Measurements from ENCODE around the gene SPEG.

Gene SPEG

DNA sequence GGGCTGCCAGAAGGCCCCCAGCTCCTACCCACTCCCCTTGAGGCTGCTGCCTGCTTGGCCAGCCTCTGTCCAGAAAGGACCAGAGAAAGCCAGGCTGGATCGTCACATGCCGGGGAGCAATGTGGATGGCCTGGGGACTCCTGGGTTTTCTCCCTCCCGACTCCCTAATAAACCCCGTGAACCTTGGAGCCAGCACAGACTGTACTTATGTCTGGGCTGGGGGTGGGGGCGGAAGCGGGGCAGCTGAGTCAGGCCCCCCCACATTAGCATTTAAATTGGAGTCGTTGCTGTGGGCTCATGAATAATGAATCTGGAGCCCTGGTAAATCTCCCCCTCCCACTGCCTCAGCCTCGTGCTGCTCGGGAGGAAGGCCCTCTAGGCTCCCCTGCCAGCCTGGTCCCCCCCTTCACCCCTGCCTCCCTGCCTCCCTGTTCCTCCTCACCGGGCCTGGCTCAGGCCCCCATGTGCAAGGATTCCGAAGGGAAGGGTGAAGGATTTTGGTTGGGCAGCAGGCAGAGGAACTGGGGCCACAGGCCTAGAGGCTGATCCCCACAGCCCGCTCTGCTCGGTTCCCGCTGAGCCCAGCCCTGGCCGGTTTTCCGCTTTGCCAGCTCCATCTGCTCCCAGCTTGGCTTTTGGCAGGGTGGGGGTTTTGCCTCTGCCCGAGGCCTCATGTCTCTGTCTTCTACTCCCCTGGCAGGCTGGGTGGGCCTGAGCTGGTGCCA lies 72.3 kb downstream of the SPEG start:
- Histone ChIP-seq H3K36me3 (ENCODE audit: insufficient read depth, low read length) (peaks cover 6% of the 10 kb centered on the region; the same call in 1 of the 2 replicates), H3K9ac (ENCODE audit: low read length) (no peak overlapping the region), H3K9me2 (ENCODE audit: low read depth, low read length) (no peaks in the 10 kb centered on the region), H3K4me2 (ENCODE audit: low read length) (no peak overlapping the region), H3K4me1 (ENCODE audit: insufficient read depth, low read length, severe bottlenecking) (no peaks in the 10 kb centered on the region), H4K20me1 (ENCODE audit: insufficient read depth, low read length) (no peaks in the 10 kb centered on the region), H3K4me3 (ENCODE audit: low read depth, low read length, poor library complexity, severe bottlenecking) (no peak overlapping the region), H3K79me2 (ENCODE audit: insufficient read depth, low read length) (no peaks in the 10 kb centered on the region), H3K9me3 (ENCODE audit: low read length) (no peaks in the 10 kb centered on the region), H3F3A (ENCODE audit: insufficient read depth, low read length) (no peaks in the 10 kb centered on the region), H3K27ac (ENCODE audit: low read depth, low read length, poor library complexity, severe bottlenecking) (no peak overlapping the region), H2AFZ (ENCODE audit: low read length) (no peak overlapping the region), H3K27me3 (ENCODE audit: insufficient read depth, low read length) (no peaks in the 10 kb centered on the region)
- TF ChIP-seq, protein P1, sequence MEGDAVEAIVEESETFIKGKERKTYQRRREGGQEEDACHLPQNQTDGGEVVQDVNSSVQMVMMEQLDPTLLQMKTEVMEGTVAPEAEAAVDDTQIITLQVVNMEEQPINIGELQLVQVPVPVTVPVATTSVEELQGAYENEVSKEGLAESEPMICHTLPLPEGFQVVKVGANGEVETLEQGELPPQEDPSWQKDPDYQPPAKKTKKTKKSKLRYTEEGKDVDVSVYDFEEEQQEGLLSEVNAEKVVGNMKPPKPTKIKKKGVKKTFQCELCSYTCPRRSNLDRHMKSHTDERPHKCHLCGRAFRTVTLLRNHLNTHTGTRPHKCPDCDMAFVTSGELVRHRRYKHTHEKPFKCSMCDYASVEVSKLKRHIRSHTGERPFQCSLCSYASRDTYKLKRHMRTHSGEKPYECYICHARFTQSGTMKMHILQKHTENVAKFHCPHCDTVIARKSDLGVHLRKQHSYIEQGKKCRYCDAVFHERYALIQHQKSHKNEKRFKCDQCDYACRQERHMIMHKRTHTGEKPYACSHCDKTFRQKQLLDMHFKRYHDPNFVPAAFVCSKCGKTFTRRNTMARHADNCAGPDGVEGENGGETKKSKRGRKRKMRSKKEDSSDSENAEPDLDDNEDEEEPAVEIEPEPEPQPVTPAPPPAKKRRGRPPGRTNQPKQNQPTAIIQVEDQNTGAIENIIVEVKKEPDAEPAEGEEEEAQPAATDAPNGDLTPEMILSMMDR (IDR thresholded peaks at IDR 0.05; ENCODE audit: low read length): no peak
- no peak for TF ChIP-seq EZH2 (IDR thresholded peaks at IDR 0.05; ENCODE audit: borderline replicate concordance, low read length)

DNA sequence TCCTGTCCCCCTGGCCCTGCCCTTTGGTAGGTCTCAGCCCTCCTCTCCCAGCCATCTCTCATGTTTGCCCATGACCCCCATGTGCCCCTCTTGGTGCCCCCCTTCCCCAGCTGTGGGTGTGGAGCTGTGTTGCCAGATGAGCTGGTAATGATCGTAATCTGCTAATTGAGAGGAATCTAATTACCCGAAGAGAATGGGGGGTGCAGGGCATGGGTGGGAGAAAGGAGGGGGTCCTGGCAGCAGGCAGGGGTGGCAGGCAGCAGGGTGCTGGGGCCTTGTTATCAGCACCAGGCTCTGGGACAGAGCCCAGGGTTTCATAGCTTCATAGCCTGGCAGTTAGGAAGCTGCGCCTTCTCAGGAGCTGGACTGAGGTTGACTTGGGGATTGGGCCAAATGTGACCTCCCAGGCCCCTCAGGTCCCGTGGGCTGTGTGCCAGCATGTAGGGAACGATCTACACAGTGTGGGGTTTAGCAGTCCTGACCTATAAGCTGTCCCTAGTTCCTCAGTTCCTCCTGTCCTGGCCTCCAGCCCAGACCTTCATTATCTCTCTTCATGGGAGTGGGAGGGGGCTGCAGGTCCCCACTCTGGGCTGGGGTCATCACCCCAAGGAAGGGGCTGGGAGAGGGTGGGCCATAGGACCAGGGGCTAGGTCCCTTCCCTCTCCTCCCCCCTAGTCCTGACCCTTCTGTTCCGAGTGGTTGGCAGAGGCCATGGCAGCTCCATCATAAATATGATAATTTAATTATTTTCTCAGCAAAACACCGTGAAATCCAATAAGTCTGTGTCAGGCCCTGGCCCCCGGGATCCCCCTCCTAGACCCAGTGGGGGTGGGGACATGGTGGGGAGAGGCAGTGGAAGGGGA lies 73.2 kb downstream of the SPEG start:
- H3K4me2 ChIP-seq (ENCODE audit: low read length): no peak overlapping the region
- H3K9me2 ChIP-seq (ENCODE audit: low read depth, low read length): no peaks in the 10 kb centered on the region
- H3K36me3 ChIP-seq (ENCODE audit: insufficient read depth, low read length): peaks cover 6% of the 10 kb centered on the region; the same call in 1 of the 2 replicates
- no peak overlapping the region for H3K4me3 ChIP-seq (ENCODE audit: low read depth, low read length, poor library complexity, severe bottlenecking)
- H2AFZ ChIP-seq (ENCODE audit: low read length): no peak overlapping the region
- H3K4me1 ChIP-seq (ENCODE audit: insufficient read depth, low read length, severe bottlenecking): no peaks in the 10 kb centered on the region
- H3K9me3 ChIP-seq (ENCODE audit: low read length): no peaks in the 10 kb centered on the region
- TF ChIP-seq EZH2 (IDR thresholded peaks at IDR 0.05; ENCODE audit: borderline replicate concordance, low read length): no peak
- TF ChIP-seq, protein P1 (IDR thresholded peaks at IDR 0.05; ENCODE audit: low read length): no peak
- no peaks in the 10 kb centered on the region for H4K20me1 ChIP-seq (ENCODE audit: insufficient read depth, low read length)
- H3K9ac ChIP-seq (ENCODE audit: low read length): no peak overlapping the region
- H3F3A ChIP-seq (ENCODE audit: insufficient read depth, low read length): no peaks in the 10 kb centered on the region
- H3K27me3 ChIP-seq (ENCODE audit: insufficient read depth, low read length): peaks cover 4% of the 10 kb centered on the region; the same call in 1 of the 2 replicates
- H3K79me2 ChIP-seq (ENCODE audit: insufficient read depth, low read length): no peaks in the 10 kb centered on the region
- no peak overlapping the region for H3K27ac ChIP-seq (ENCODE audit: low read depth, low read length, poor library complexity, severe bottlenecking)

DNA sequence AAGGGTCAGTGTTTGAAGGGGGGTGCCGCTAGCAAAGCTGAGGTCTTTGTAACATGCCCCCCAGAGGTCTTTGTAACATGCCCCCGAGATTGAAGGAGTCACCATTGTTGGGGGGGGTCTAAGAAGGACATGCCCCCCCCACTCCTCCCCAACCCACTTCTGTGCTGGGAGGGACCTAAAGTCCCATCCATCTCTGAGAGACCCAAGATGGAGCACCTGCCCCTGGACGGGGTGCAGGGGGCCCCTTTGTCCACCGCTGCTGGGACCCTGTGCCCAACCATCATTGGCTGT lies 73.7 kb downstream of the SPEG start:
- no peak overlapping the region for H3K4me3 ChIP-seq (ENCODE audit: low read depth, low read length, poor library complexity, severe bottlenecking)
- no peaks in the 10 kb centered on the region for H4K20me1 ChIP-seq (ENCODE audit: insufficient read depth, low read length)
- peaks cover 6% of the 10 kb centered on the region; the same call in 1 of the 2 replicates for H3K36me3 ChIP-seq (ENCODE audit: insufficient read depth, low read length)
- no peak overlapping the region for H3K4me2 ChIP-seq (ENCODE audit: low read length)
- TF ChIP-seq EZH2 (IDR thresholded peaks at IDR 0.05; ENCODE audit: borderline replicate concordance, low read length): no peak
- TF ChIP-seq, protein P1 (IDR thresholded peaks at IDR 0.05; ENCODE audit: low read length): no peak
- H3K9me2 ChIP-seq (ENCODE audit: low read depth, low read length): no peaks in the 10 kb centered on the region
- H3K27ac ChIP-seq (ENCODE audit: low read depth, low read length, poor library complexity, severe bottlenecking): no peak overlapping the region
- H3K9me3 ChIP-seq (ENCODE audit: low read length): no peaks in the 10 kb centered on the region
- no peaks in the 10 kb centered on the region for H3F3A ChIP-seq (ENCODE audit: insufficient read depth, low read length)
- no peaks in the 10 kb centered on the region for H3K4me1 ChIP-seq (ENCODE audit: insufficient read depth, low read length, severe bottlenecking)
- no peak overlapping the region for H2AFZ ChIP-seq (ENCODE audit: low read length)
- H3K27me3 ChIP-seq (ENCODE audit: insufficient read depth, low read length): peaks cover 4% of the 10 kb centered on the region; the same call in 1 of the 2 replicates
- no peaks in the 10 kb centered on the region for H3K79me2 ChIP-seq (ENCODE audit: insufficient read depth, low read length)
- H3K9ac ChIP-seq (ENCODE audit: low read length): no peak overlapping the region

All from OCI-LY1 (cell line).